ENCODE data around the gene TTC12. TPM values are rescaled to one million over a fixed set of nuclear protein-coding genes. Genes with fewer than 3 reads are reported as not detected.

Gene TTC12
- total and polyA plus RNA-seq, 2 donors (not counting 3 experiments of a cell fraction or from before 2014, with no cell fraction given): 2.2 to 2.9 TPM

DNA sequence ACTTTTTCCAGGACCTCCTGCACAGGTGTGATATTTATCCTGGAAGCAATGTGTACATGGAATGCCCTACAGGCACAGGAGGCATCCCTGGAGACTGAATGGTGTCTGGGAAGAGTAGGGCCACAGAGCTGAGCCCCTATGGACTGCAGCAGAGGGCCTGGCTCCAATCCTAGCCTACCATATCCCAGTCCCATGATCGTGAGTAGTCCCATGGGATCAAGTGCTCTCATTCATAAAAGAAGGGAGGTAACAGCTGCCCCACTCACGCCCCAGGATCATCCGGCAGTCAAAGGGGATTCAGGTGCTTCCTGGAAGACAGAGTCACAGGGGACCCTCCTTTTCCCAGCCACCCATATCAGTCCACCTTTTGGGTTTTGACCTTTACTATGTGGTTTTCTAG lies 97.2 kb downstream of the TTC12 start:
- CTCF ChIA-PET: no interaction called here
- DNase-seq (ENCODE audit: low read depth, low spot score) (no peak), FAIRE-seq (no peak)
- H2AFZ ChIP-seq (ENCODE audit: low read depth, low read length): no peak overlapping the region
- no peak overlapping the region for H3K9ac ChIP-seq (replicated peaks; ENCODE audit: extremely low read depth, insufficient read depth, low read length)
- no peaks in the 10 kb centered on the region for H3K36me3 ChIP-seq (ENCODE audit: control insufficient read depth in 2 of 2, extremely low read depth in 1 of 2, insufficient read depth in 2 of 2, low read length in 2 of 2)
- H3K4me1 ChIP-seq (ENCODE audit: control insufficient read depth, extremely low read depth, insufficient read depth, low read length): no peaks in the 10 kb centered on the region
- no peaks in the 10 kb centered on the region for H3K9me1 ChIP-seq (replicated peaks; ENCODE audit: control insufficient read depth, extremely low read depth, insufficient read depth, low read length)
- no peaks in the 10 kb centered on the region for H4K20me1 ChIP-seq (replicated peaks; ENCODE audit: control insufficient read depth, extremely low read depth, insufficient read depth, low read length)
- H3K79me2 ChIP-seq (ENCODE audit: control insufficient read depth, insufficient read depth, low read length): no peaks in the 10 kb centered on the region
- dilution Hi-C loops (cut with MboI; ENCODE audit: extremely low pct_ligation_motif_present, low sequenced_read_pairs): no loop called here
- intact Hi-C loops (cut with micrococcal nuclease): no loop called here
- TF ChIP-seq EZH2 (IDR thresholded peaks at IDR 0.05; ENCODE audit: borderline replicate concordance, low read depth, low read length, severe bottlenecking) (no peak), POLR2AphosphoS5 (IDR thresholded peaks at IDR 0.05; ENCODE audit: insufficient read depth, low read depth, low read length) (no peak), MYC (IDR thresholded peaks at IDR 0.05; ENCODE audit: low read depth, low read length) (no peak), FOS (IDR thresholded peaks at IDR 0.05; ENCODE audit: borderline replicate concordance, insufficient read depth, low read length) (no peak), GATA2 (IDR thresholded peaks at IDR 0.05; ENCODE audit: insufficient read depth, insufficient read length, low read depth, low read length) (no peak), POLR2A (IDR thresholded peaks at IDR 0.05; ENCODE audit: low read depth, low read length) (no peak), JUN (IDR thresholded peaks at IDR 0.05; ENCODE audit: borderline replicate concordance, insufficient read depth, insufficient read length, low read depth) (no peak)
- TF ChIP-seq, protein P1, sequence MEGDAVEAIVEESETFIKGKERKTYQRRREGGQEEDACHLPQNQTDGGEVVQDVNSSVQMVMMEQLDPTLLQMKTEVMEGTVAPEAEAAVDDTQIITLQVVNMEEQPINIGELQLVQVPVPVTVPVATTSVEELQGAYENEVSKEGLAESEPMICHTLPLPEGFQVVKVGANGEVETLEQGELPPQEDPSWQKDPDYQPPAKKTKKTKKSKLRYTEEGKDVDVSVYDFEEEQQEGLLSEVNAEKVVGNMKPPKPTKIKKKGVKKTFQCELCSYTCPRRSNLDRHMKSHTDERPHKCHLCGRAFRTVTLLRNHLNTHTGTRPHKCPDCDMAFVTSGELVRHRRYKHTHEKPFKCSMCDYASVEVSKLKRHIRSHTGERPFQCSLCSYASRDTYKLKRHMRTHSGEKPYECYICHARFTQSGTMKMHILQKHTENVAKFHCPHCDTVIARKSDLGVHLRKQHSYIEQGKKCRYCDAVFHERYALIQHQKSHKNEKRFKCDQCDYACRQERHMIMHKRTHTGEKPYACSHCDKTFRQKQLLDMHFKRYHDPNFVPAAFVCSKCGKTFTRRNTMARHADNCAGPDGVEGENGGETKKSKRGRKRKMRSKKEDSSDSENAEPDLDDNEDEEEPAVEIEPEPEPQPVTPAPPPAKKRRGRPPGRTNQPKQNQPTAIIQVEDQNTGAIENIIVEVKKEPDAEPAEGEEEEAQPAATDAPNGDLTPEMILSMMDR (IDR thresholded peaks at IDR 0.05; ENCODE audit: extremely low read depth in 1 of 2, insufficient read depth in 1 of 2, low read depth in 1 of 2, low read length in 2 of 2): no peak
- TF ChIP-seq, protein P2, sequence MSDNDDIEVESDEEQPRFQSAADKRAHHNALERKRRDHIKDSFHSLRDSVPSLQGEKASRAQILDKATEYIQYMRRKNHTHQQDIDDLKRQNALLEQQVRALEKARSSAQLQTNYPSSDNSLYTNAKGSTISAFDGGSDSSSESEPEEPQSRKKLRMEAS (IDR thresholded peaks at IDR 0.05; ENCODE audit: insufficient read depth, insufficient read length): no peak
- H3K27ac ChIP-seq (ENCODE audit: insufficient read depth, low read depth, low read length): no peak overlapping the region
- BruUV-seq (replicated peaks): no TSS peak
- no peak overlapping the region for H3K4me2 ChIP-seq (ENCODE audit: insufficient read depth, low read length)
- H3K9me3 ChIP-seq (replicated peaks; ENCODE audit: control insufficient read depth, insufficient read depth, low read length): no peaks in the 10 kb centered on the region
- H3K27me3 ChIP-seq (ENCODE audit: control insufficient read depth in 2 of 2, insufficient read depth in 2 of 2, low read length in 2 of 2): no peaks in the 10 kb centered on the region
- POLR2A ChIA-PET: no interaction called here
- no peak overlapping the region for H3K4me3 ChIP-seq (replicated peaks in 1 of 3; ENCODE audit: insufficient read depth in 1 of 3, low read depth in 1 of 3, low read length in 3 of 3)
